Measurements from ENCODE around the gene ZCCHC14. TPM values are rescaled to one million over a fixed set of nuclear protein-coding genes. Genes with fewer than 3 reads are reported as not detected.

The ZCCHC14 gene
- total RNA-seq, 2 donors from 2014 or later, result 10.6 to 18.0 TPM

DNA sequence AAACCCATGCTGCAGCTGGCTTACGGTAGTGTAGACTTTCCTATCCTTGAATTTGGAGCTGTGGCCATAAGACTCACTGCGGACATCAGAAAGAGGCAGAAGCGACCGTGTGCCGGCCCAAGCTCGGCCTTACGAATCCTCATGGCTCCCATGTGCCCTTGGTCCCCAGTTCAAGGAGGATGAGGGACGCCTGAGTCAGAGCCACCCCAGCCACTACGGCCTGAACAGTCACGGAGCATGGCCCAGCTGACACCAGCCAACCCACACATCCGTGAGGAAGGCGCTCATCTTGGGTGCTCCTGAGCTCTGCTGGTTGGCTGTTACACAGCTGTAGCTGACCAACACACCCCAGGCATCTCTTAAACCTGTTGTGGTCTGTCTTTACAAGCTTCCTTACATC, 44.0 kb downstream of the ZCCHC14 start:
- no peak overlapping the region for H3K4me3 ChIP-seq
- DNase-seq (ENCODE audit: low spot score), result no peak
- H3K9me3 ChIP-seq, result no peaks in the 10 kb centered on the region
- TF ChIP-seq, protein P1, sequence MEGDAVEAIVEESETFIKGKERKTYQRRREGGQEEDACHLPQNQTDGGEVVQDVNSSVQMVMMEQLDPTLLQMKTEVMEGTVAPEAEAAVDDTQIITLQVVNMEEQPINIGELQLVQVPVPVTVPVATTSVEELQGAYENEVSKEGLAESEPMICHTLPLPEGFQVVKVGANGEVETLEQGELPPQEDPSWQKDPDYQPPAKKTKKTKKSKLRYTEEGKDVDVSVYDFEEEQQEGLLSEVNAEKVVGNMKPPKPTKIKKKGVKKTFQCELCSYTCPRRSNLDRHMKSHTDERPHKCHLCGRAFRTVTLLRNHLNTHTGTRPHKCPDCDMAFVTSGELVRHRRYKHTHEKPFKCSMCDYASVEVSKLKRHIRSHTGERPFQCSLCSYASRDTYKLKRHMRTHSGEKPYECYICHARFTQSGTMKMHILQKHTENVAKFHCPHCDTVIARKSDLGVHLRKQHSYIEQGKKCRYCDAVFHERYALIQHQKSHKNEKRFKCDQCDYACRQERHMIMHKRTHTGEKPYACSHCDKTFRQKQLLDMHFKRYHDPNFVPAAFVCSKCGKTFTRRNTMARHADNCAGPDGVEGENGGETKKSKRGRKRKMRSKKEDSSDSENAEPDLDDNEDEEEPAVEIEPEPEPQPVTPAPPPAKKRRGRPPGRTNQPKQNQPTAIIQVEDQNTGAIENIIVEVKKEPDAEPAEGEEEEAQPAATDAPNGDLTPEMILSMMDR (IDR thresholded peaks at IDR 0.05), result no peak
- peaks cover 0 to 2% of the 10 kb centered on the region in 2 donors for H3K4me1 ChIP-seq
- peaks cover 10% of the 10 kb centered on the region for H3K36me3 ChIP-seq
- H3K27ac ChIP-seq, result no peak overlapping the region
- no peaks in the 10 kb centered on the region for H3K27me3 ChIP-seq

DNA sequence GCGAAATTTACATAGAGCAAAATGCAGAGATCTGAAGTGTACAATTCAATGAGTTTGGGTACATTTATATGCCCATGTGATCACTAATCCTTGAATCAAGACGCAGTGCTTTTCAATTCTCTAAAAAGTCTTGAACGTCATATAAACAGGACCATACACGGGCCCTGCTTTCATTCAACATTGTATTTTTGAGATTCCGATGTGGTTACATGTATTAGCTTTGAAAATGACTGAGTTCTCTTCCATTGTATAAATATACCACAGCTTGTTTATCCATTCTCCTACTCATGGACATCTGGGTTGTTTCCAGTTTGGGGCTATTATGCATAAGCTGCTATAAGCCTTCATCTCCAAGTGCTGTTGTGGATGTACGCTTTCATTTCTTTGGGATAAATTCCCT, 45.5 kb downstream of the ZCCHC14 start:
- no peaks in the 10 kb centered on the region for H3K36me3 ChIP-seq
- H3K27ac ChIP-seq, result no peak overlapping the region
- no peak overlapping the region for H3K4me3 ChIP-seq

DNA sequence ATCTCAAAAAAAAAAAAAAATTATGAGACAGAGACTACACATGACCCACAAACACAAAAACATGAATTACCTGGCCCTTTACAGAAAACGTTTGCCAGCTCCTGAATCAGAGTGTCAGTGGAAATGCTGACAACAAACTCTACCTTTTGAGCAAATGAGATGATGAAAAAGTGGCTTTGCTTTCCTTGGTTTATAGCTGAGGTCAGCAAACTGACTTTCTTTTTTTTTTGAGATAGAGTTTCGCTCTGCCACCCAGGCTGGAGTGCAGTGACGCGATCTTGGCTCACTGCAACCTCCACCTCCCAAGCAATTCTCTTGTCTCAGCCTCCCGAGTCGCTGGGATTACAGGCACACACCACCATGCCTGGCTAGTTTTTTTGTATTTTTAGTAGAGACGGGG, 46.3 kb downstream of the ZCCHC14 start:
- Histone ChIP-seq H3K9me3 (no peaks in the 10 kb centered on the region), H3K4me3 (no peak overlapping the region), H3K27ac (no peak overlapping the region), H3K36me3 (no peaks in the 10 kb centered on the region), H3K4me1 (no peaks in the 10 kb centered on the region), H3K27me3 (no peaks in the 10 kb centered on the region)
- TF ChIP-seq, protein P1 (IDR thresholded peaks at IDR 0.05), result no peak
- DNase-seq (ENCODE audit: low spot score), result no peak

More for the DNA sequence above, 45.5 kb downstream of the ZCCHC14 start:
- DNase-seq (ENCODE audit: low spot score), result no peak
- TF ChIP-seq, protein P1 (IDR thresholded peaks at IDR 0.05), result no peak
- Histone ChIP-seq H3K4me1 (peaks cover 0 to 2% of the 10 kb centered on the region in 2 donors), H3K9me3 (no peaks in the 10 kb centered on the region), H3K27me3 (no peaks in the 10 kb centered on the region)

DNA sequence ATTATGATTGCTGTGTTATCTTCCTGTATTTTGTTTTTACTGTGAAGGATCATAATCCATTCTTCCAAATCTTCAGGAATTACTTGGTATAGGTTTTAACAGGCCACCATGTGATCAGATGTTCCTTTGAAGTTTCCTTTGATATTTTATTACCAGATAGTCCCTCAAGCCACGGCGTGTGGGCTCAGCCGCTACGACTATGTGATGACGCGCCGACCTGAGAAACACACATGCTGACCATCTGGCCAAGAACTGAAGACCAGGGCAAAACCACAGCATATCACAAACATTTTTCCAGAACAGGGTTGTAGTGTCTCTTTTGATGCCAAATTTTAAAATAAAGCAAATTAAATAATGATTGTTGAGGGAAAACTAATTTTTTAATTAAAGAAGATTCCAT, 47.3 kb downstream of the ZCCHC14 start:
- no peaks in the 10 kb centered on the region for H3K36me3 ChIP-seq
- no peaks in the 10 kb centered on the region for H3K4me1 ChIP-seq
- H3K9me3 ChIP-seq, result no peaks in the 10 kb centered on the region
- no peak overlapping the region for H3K27ac ChIP-seq
- TF ChIP-seq, protein P1 (IDR thresholded peaks at IDR 0.05), result no peak
- no peaks in the 10 kb centered on the region for H3K27me3 ChIP-seq
- DNase-seq (ENCODE audit: low spot score), result no peak
- H3K4me3 ChIP-seq, result no peak overlapping the region

DNA sequence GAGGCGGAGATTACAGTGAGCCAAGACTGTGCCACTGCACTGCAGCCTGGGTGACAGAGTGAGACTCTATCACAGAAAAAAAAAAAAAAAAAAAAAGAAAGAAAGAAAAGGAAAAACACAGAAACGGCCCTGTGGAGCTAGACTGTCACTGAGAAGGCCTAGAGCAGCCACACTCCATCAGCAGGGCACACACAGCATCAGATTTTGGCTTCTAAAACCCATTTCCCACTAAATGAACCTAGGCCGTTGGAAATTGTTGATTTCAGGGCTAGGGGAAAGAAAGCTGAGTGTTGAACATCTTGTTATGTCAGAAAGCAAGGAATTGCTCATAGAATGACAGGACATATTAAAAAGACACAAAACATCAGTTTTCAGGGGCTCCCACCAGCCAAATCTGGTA, 48.9 kb downstream of the ZCCHC14 start:
- no peaks in the 10 kb centered on the region for H3K9me3 ChIP-seq
- no peaks in the 10 kb centered on the region for H3K4me1 ChIP-seq
- H3K4me3 ChIP-seq, result no peak overlapping the region
- no peak overlapping the region for H3K27ac ChIP-seq
- H3K27me3 ChIP-seq, result no peaks in the 10 kb centered on the region
- no peaks in the 10 kb centered on the region for H3K36me3 ChIP-seq
- TF ChIP-seq, protein P1 (IDR thresholded peaks at IDR 0.05), result no peak
- no peak for DNase-seq (ENCODE audit: low spot score)

DNA sequence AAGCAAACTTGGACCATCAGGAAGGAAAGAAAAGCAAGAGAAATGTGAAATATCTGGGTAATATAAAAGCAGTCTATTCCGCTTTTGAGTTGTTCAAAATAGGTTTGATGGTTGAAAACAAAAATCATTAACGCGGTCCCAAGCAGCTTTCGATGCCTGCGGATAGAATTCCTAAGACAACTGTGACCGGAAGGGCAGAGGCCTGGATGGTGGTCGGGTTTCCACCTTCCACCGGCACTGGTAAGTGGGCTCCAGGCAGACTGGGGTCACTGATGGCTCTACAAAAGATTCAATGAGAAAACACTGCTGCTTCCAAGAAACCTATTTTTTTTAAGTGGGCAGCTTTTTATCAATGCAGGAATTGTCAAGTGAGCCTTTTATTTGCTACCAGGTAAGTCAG, 49.8 kb downstream of the ZCCHC14 start:
- H3K4me3 ChIP-seq, result no peak overlapping the region
- TF ChIP-seq, protein P1 (IDR thresholded peaks at IDR 0.05), result no peak
- H3K9me3 ChIP-seq, result no peaks in the 10 kb centered on the region
- DNase-seq (ENCODE audit: low spot score), result no peak
- H3K4me1 ChIP-seq, result no peaks in the 10 kb centered on the region
- H3K27ac ChIP-seq, result no peak overlapping the region
- no peaks in the 10 kb centered on the region for H3K36me3 ChIP-seq
- H3K27me3 ChIP-seq, result no peaks in the 10 kb centered on the region
